Gastrocnemius medialis (tissue), 4 donors: ENCODE data around the gene STRN4.

Experiments
- CTCF ChIP-seq, 5 experiments: fragments of 450-650 bp in 3 of 5; fragments of 200-600 bp in 2 of 5; sonication (generic) in 2 of 5; IDR thresholded peaks in 4 of 5; conservative IDR thresholded peaks in 1 of 5; 1 replicate in 4 of 5; 2 replicates in 1 of 5; pipeline ENCODE4 v1.5.1; 2016 to 2019; ENCODE audit warnings: antibody characterized with exemption in 5 of 5, mild to moderate bottlenecking in 3 of 5, moderate library complexity in 3 of 5
- POLR2A ChIP-seq, 2 donors: fragments of 450-650 bp; IDR thresholded peaks; one replicate each; pipeline ENCODE4 v1.6.1; 2017; ENCODE audit warnings: antibody characterized with exemption in 2 of 2, mild to moderate bottlenecking in 2 of 2, moderate library complexity in 2 of 2

GRCh38 chr19:46670813-46671212, 75.4 kb downstream of the STRN4 start:
- TF ChIP-seq CTCF (IDR thresholded peaks at IDR 0.05 in 4 of 5, conservative IDR thresholded peaks at IDR 0.05 in 1 of 5) (no peak), POLR2A (IDR thresholded peaks at IDR 0.05) (no peak)
